Neuronal stem cell (in vitro differentiated cells): ENCODE data around the gene LRG1.

Source experiments
- DNase-seq: peaks from one replicate; pipeline ENCODE4 v3.0.0-alpha.2; 2013; ENCODE audit warnings: low spot score
- H2AFZ ChIP-seq: one replicate; pipeline ENCODE4 v1.6.1; 2013; ENCODE audit warnings: mild to moderate bottlenecking, low read length, inconsistent platforms
- H2AK5ac ChIP-seq: 2 replicates; pipeline ENCODE4 v1.6.1; 2013; ENCODE audit warnings: low read depth, mild to moderate bottlenecking, inconsistent platforms, low read length, moderate library complexity, mixed read lengths
- H2BK120ac ChIP-seq: 2 replicates; pipeline ENCODE4 v1.6.1; 2013; ENCODE audit warnings: low read depth, mild to moderate bottlenecking, inconsistent platforms, low read length, moderate library complexity, mixed read lengths
- H2BK12ac ChIP-seq: one replicate; pipeline ENCODE4 v1.6.1; 2013; ENCODE audit warnings: low read length, inconsistent platforms
- H2BK15ac ChIP-seq: 2 replicates; pipeline ENCODE4 v1.6.1; 2013; ENCODE audit warnings: mild to moderate bottlenecking, low read length, inconsistent platforms, mixed read lengths
- H2BK5ac ChIP-seq: one replicate; pipeline ENCODE4 v1.6.1; 2013; ENCODE audit warnings: inconsistent platforms, mild to moderate bottlenecking, low read length, moderate library complexity
- H3K14ac ChIP-seq: one replicate; pipeline ENCODE4 v1.6.1; 2013; ENCODE audit warnings: low read length, inconsistent platforms
- H3K18ac ChIP-seq: 2 replicates; pipeline ENCODE4 v1.6.1; 2013; ENCODE audit warnings: low read length, inconsistent platforms
- H3K23ac ChIP-seq: 2 replicates; pipeline ENCODE4 v1.6.1; 2013; ENCODE audit warnings: low read depth, mild to moderate bottlenecking, mixed read lengths, low read length, inconsistent platforms; ENCODE audit not compliant: poor library complexity
- H3K27ac ChIP-seq: replicated peaks from 3 replicates; pipeline ENCODE4 v1.5.1; 2013; ENCODE audit warnings: low read length, inconsistent platforms
- H3K27me3 ChIP-seq, 3 experiments: 2 replicates each; pipeline ENCODE4 v1.6.1; 2013; ENCODE audit warnings: low read length in 3 of 3, mild to moderate bottlenecking in 2 of 3, inconsistent platforms in 1 of 3, low read depth in 1 of 3, mixed read lengths in 1 of 3, moderate library complexity in 1 of 3; ENCODE audit not compliant: control insufficient read depth in 3 of 3, insufficient read depth in 3 of 3
- H3K36me3 ChIP-seq, 2 donors: replicated peaks in 1 of 2; 2 replicates each; pipeline ENCODE4 v1.6.1; 2013; ENCODE audit warnings: low read length in 2 of 2; ENCODE audit not compliant: control insufficient read depth in 2 of 2, insufficient read depth in 2 of 2
- H3K4ac ChIP-seq: 2 replicates; pipeline ENCODE4 v1.6.1; 2013; ENCODE audit warnings: inconsistent platforms, mild to moderate bottlenecking, low read length, moderate library complexity
- H3K4me1 ChIP-seq, 2 donors: 1 replicate in 1 of 2; 2 replicates in 1 of 2; pipeline ENCODE4 v1.6.1; 2013; ENCODE audit warnings: low read length in 2 of 2, low read depth in 1 of 2; ENCODE audit not compliant: control insufficient read depth in 2 of 2, insufficient read depth in 1 of 2
- H3K4me2 ChIP-seq: one replicate; pipeline ENCODE4 v1.6.1; 2013; ENCODE audit warnings: mild to moderate bottlenecking, low read length, inconsistent platforms; ENCODE audit not compliant: insufficient read depth, poor library complexity, severe bottlenecking
- H3K4me3 ChIP-seq, 2 donors: 2 replicates each; pipeline ENCODE4 v1.5.1; 2013; ENCODE audit warnings: low read length in 2 of 2, mild to moderate bottlenecking in 2 of 2, inconsistent platforms in 1 of 2, moderate library complexity in 1 of 2
- H3K79me1 ChIP-seq: one replicate; pipeline ENCODE4 v1.6.1; 2013; ENCODE audit warnings: low read depth, mild to moderate bottlenecking, inconsistent platforms, low read length, moderate library complexity
- H3K9ac ChIP-seq: one replicate; pipeline ENCODE4 v1.6.1; 2013; ENCODE audit warnings: mild to moderate bottlenecking, low read depth, low read length, inconsistent platforms; ENCODE audit not compliant: poor library complexity
- H3K9me3 ChIP-seq, 2 donors: replicated peaks in 1 of 2; 2 replicates each; pipeline versions ENCODE3 to v1.6.1; 2013; ENCODE audit warnings: low read length in 2 of 2, mild to moderate bottlenecking in 2 of 2, inconsistent platforms in 1 of 2, low read depth in 1 of 2, mixed read lengths in 1 of 2, moderate library complexity in 1 of 2; ENCODE audit not compliant: control insufficient read depth in 2 of 2, insufficient read depth in 1 of 2
- H4K8ac ChIP-seq: one replicate; pipeline ENCODE4 v1.6.1; 2013; ENCODE audit warnings: low read depth, mild to moderate bottlenecking, inconsistent platforms, low read length, moderate library complexity
- H4K91ac ChIP-seq: one replicate; pipeline ENCODE4 v1.6.1; 2013; ENCODE audit warnings: low read length, low read depth, mild to moderate bottlenecking, inconsistent platforms; ENCODE audit not compliant: poor library complexity
- WGBS, 2 donors: extraction: QIAGEN DNeasy Blood & Tissue Kit; methylation state at CpG; one replicate each; pipeline ENCODE4 v1.1.7; 2013; ENCODE audit warnings: missing lambda C conversion rate in 2 of 2, mixed read lengths in 1 of 2; ENCODE audit not compliant: insufficient read length in 2 of 2, insufficient replicate concordance in 1 of 2; ENCODE audit errors: extremely low coverage in 2 of 2; 5-methylcytosine and 5-hydroxymethylcytosine counted together

LRG1 gene

DNA sequence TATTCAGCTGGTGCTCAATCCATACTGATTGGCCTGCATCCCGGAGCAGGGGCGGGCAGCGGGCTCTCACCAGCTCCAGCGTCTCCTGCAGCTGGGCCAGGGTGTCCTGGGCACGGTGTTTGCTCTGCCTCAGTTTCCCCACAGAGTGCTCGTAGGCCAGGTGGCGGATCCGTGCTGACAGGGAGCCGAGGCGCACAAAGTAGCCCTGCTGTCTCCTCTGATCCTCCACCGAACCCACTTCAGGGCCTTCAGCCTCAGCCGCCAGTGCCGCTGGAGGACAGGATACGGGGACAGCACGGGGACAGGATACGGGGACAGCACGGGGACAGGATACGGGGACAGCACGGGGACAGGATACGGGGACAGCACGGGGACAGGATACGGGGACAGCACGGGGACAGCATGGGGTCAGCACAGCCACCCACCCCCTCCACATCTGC is 14.3 kb downstream of the LRG1 start:
- Histone ChIP-seq H3K4me2 (no peak overlapping the region), H3K4ac (peak overlapping the region; percentile 37), H2BK5ac (no peak overlapping the region), H3K18ac (peak overlapping the region; percentile 41), H4K8ac (no peak overlapping the region), H3K4me3 (no peak overlapping the region), H3K27me3 (peaks cover 0 to 10% (median 0%) of the 10 kb centered on the region in 3 experiments), H3K14ac (no peak overlapping the region), H2AFZ (no peak overlapping the region), H2AK5ac (peak overlapping the region; percentile 76), H3K23ac (peak overlapping the region; percentile 31), H3K36me3 (no peaks in the 10 kb centered on the region), H3K4me1 (no peaks in the 10 kb centered on the region), H3K9ac (no peak overlapping the region), H2BK12ac (peak overlapping the region; percentile 26), H4K91ac (no peak overlapping the region), H2BK15ac (no peak overlapping the region), H3K27ac (no peak overlapping the region), H2BK120ac (no peak overlapping the region), H3K9me3 (no peaks in the 10 kb centered on the region), H3K79me1 (no peaks in the 10 kb centered on the region)
- WGBS, 2 donors, result no CpG with 5 or more reads among the region's 23 CpGs
- no peak for DNase-seq

DNA sequence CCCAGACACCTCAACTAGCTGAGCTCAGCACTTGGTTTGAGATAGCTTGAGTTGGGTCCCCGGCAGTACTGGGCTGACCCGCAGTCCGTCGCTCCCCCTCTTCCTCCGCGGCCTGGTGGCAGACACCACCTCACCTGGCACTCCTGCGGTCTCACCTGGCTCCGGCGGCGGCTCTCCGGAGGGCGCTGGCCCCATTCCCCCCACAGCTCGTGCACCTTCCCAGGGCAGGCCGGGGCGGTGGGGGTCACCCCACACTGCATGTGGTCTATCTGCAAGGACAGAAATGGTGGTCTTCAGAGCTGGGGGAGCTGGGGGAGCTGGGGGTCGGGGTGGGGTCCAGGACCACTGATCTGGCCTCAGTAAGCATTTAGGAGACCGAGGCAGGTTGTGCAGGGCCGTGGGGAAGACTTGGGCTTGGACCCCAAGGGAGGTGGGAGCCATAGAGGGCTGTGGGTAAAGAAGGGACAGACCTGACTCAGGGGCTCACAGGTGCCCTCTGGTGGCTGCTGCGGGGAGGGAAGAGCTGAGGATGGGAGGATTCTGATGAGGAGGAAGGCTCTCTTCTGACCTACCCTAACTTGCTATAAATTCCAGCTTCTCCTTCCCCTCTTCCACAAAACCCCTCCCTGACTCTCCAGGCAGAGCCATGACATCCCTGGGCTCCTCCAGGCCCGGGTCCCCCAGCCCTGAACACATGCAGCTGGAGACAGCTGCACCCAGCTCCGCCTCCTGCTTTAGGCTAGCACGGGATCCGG is 14.9 kb downstream of the LRG1 start:
- H3K4me2 ChIP-seq, result no peak overlapping the region
- H2BK5ac ChIP-seq, result no peak overlapping the region
- no peak overlapping the region for H2BK120ac ChIP-seq
- DNase-seq, result no peak
- H4K8ac ChIP-seq, result no peak overlapping the region
- H3K4me3 ChIP-seq, result no peak overlapping the region
- H3K27me3 ChIP-seq, result peaks cover 0 to 5% (median 0%) of the 10 kb centered on the region in 3 experiments
- H3K9ac ChIP-seq, result no peak overlapping the region
- H3K9me3 ChIP-seq, result no peaks in the 10 kb centered on the region
- no peak overlapping the region for H3K23ac ChIP-seq
- H2BK12ac ChIP-seq, result peak overlapping the region; percentile 26
- no peak overlapping the region for H4K91ac ChIP-seq
- no peak overlapping the region for H2BK15ac ChIP-seq
- H3K4me1 ChIP-seq, result no peaks in the 10 kb centered on the region
- H3K27ac ChIP-seq, result no peak overlapping the region
- H3K4ac ChIP-seq, result no peak overlapping the region
- H2AK5ac ChIP-seq, result peak overlapping the region; percentile 76
- H2AFZ ChIP-seq, result no peak overlapping the region
- H3K14ac ChIP-seq, result no peak overlapping the region
- H3K18ac ChIP-seq, result no peak overlapping the region
- H3K36me3 ChIP-seq, result no peaks in the 10 kb centered on the region
- no CpG with 5 or more reads among the region's 23 CpGs for WGBS, 2 donors
- H3K79me1 ChIP-seq, result no peaks in the 10 kb centered on the region

DNA sequence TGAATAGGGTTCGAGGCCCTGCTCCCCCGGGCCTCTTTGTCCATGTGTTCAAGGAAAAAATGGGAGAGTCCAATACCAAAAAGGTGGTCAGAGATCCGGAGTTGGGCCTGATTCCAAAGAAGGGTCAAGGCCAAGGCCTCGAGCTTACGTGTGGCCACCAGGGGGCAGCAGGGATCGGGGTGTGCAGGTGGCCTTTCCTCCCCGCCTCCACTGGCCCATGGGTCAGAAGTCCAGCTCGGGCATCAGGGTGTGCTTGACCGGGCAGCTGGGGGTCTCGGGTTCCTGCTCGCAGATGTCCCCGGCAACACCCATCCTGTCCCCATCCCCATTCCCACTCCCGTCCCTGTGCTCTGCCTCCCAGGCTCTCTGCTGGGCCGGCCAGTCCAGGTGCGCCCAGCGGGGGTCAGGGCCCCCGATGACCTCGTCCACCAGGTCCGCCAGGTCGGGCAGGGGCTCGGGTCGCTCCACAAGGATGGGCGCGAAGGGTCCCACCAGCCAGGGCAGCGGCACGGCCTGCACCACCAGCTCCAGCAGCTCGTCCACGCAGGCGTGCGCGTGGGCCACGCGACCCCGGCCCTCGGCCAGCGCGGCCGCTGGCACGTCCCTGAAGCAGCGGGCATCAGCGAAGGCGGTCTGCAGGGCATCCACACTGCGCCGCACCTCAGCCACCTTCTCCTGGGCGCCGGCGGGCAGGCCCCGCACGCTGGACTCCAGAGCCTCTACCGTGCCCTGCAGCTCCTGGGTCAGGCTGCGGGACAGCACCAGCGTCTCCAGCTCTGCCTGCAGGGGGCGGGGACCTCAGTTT is 16.3 kb downstream of the LRG1 start:
- H4K8ac ChIP-seq, result no peak overlapping the region
- no peak for DNase-seq
- H2BK120ac ChIP-seq, result peak overlapping the region; percentile 76
- H3K18ac ChIP-seq, result peak overlapping the region; percentile 3
- H3K27me3 ChIP-seq, result peaks cover 0 to 2% (median 0%) of the 10 kb centered on the region in 3 experiments
- no peaks in the 10 kb centered on the region for H3K36me3 ChIP-seq
- no CpG with 5 or more reads among the region's 53 CpGs for WGBS, 2 donors
- peak overlapping the region; percentile 24 for H3K9ac ChIP-seq
- H2BK15ac ChIP-seq, result peak overlapping the region; percentile 78
- peak overlapping the region; percentile 35 for H2AK5ac ChIP-seq
- H3K79me1 ChIP-seq, result no peaks in the 10 kb centered on the region
- peak overlapping the region; percentile 25 for H3K23ac ChIP-seq
- no peak overlapping the region for H3K27ac ChIP-seq
- no peak overlapping the region for H4K91ac ChIP-seq
- H2AFZ ChIP-seq, result no peak overlapping the region
- no peaks in the 10 kb centered on the region for H3K4me1 ChIP-seq
- no peak overlapping the region for H2BK5ac ChIP-seq
- no peak overlapping the region for H3K4me2 ChIP-seq
- H3K9me3 ChIP-seq, result no peaks in the 10 kb centered on the region
- no peak overlapping the region for H3K4ac ChIP-seq
- H3K4me3 ChIP-seq, result no peak overlapping the region
- no peak overlapping the region for H3K14ac ChIP-seq
- no peak overlapping the region for H2BK12ac ChIP-seq
